HepG2 (cell line): ENCODE measurements around the gene SRP72. TPM values are rescaled to one million over a fixed set of nuclear protein-coding genes. Genes with fewer than 3 reads are reported as not detected.
A peak's percentile ranks its signal among the peaks of the same experiment; 100 is the strongest.

Experiments used
- BATF2 ChIP-seq: sonication (generic); formaldehyde crosslinking; IDR thresholded peaks from 2 replicates; pipeline ENCODE4 v1.8.0; 2022; ENCODE audit warnings: mild to moderate bottlenecking, missing genetic modification reagents, moderate library complexity
- CHCHD3 ChIP-seq: sonication (generic); formaldehyde crosslinking; IDR thresholded peaks from 2 replicates; pipeline ENCODE4 v1.8.0; 2022; ENCODE audit warnings: mild to moderate bottlenecking, missing genetic modification reagents, moderate library complexity
- KLF15 ChIP-seq: sonication (generic); formaldehyde crosslinking; IDR thresholded peaks from 2 replicates; pipeline ENCODE4 v1.8.1; 2023; ENCODE audit warnings: borderline replicate concordance, mild to moderate bottlenecking, inconsistent platforms, missing genetic modification reagents, mixed read lengths
- MAFK ChIP-seq, 2 experiments: IDR thresholded peaks in 1 of 2; conservative IDR thresholded peaks in 1 of 2; 2 replicates each; pipeline ENCODE4 v1.6.1; 2011; ENCODE audit warnings: improper control_type of control experiment in 2 of 2, low read length in 2 of 2
- POGK ChIP-seq: sonication (generic); formaldehyde crosslinking; conservative IDR thresholded peaks from 2 replicates; pipeline ENCODE4 v1.8.0; 2022; ENCODE audit warnings: mild to moderate bottlenecking, moderate library complexity, missing genetic modification reagents
- REXO4 ChIP-seq: sonication (generic); formaldehyde crosslinking; IDR thresholded peaks from 2 replicates; pipeline ENCODE4 v1.8.0; 2022; ENCODE audit warnings: missing genetic modification reagents, mild to moderate bottlenecking, borderline replicate concordance
- ZBTB8A ChIP-seq: sonication (generic); formaldehyde crosslinking; IDR thresholded peaks from 2 replicates; pipeline ENCODE4 v1.4.0; 2020; ENCODE audit warnings: mild to moderate bottlenecking, low read depth, missing genetic modification reagents, borderline replicate concordance
- ZNF629 ChIP-seq: sonication (generic); formaldehyde crosslinking; conservative IDR thresholded peaks from 2 replicates; pipeline ENCODE4 v1.5.0; 2020; ENCODE audit warnings: missing genetic modification reagents
- ZNF709 ChIP-seq: sonication (generic); formaldehyde crosslinking; IDR thresholded peaks from 2 replicates; pipeline ENCODE4 v1.5.0; 2020; ENCODE audit warnings: mild to moderate bottlenecking, missing genetic modification reagents
- ZNF720 ChIP-seq: sonication (generic); formaldehyde crosslinking; IDR thresholded peaks from 2 replicates; pipeline ENCODE4 v1.4.0; 2020; ENCODE audit warnings: missing genetic modification reagents
- polyA plus RNA-seq, 8 experiments: library from polyadenylated mRNA; depleted of rRNA in 3 of 8; stranded (reverse) in 7 of 8; unstranded in 1 of 8; fragments of >200 nt; fragmentation: Illumina TruSeq in 4 of 8; extraction: Trizol in 4 of 8; gene quantifications; 2 replicates each; pipeline versions ENCODE4 v1.2.1 to v1.2.3, GENCODE V29; 2011 to 2016; ENCODE audit warnings: low read depth in 4 of 8, missing spikeins in 1 of 8, mixed read lengths in 1 of 8; ENCODE audit not compliant: insufficient read depth in 1 of 8
- total RNA-seq, 5 experiments: library from RNA; depleted of rRNA; stranded (reverse); fragments of >200 nt; fragmentation: Illumina TruSeq; extraction: Trizol; gene quantifications; 2 replicates each; pipeline ENCODE4 v1.2.3, GENCODE V29; 2016; ENCODE audit warnings: low read depth in 1 of 5
- TF ChIP-seq, protein P1 (sequence below): sonication (generic); formaldehyde crosslinking; IDR thresholded peaks from 2 replicates; pipeline ENCODE4 v1.5.0; 2020; ENCODE audit warnings: mild to moderate bottlenecking, low read depth, missing genetic modification reagents, borderline replicate concordance
- TF ChIP-seq, protein P2 (sequence below): sonication (generic); formaldehyde crosslinking; IDR thresholded peaks from 2 replicates; pipeline ENCODE4 v1.4.0; 2020; ENCODE audit warnings: missing genetic modification reagents, borderline replicate concordance
- TF ChIP-seq, protein P3 (sequence below): sonication (generic); formaldehyde crosslinking; IDR thresholded peaks from 2 replicates; pipeline ENCODE4 v1.5.0; 2020; ENCODE audit warnings: missing genetic modification reagents
- TF ChIP-seq, protein P4 (sequence below): sonication (generic); formaldehyde crosslinking; IDR thresholded peaks from 2 replicates; pipeline ENCODE4 v1.9.0; 2021; ENCODE audit warnings: missing genetic modification reagents, borderline replicate concordance

SRP72 gene
- total and polyA plus RNA-seq, 2 of the 13 experiments (the other 11 are each of a cell fraction or from before 2014, with no cell fraction given) = 64.9 to 75.6 TPM

GRCh38 chr4:56435140-56435926 is 32.1 kb upstream of the SRP72 start, which contains the start of gene PPAT (continued):
- TF ChIP-seq POGK (peak; percentile 75; the same call in 1 of the 2 replicates), BATF2 (CRISPR knock-in tag) (no peak), REXO4 (peak; percentile 67; the same call in 1 of the 2 replicates), ZNF709 (CRISPR knock-in tag) (peak; percentile 82), MAFK (conservative IDR thresholded peaks at IDR 0.05 in 1 of 2, IDR thresholded peaks at IDR 0.05 in 1 of 2; ENCODE audit: low read length in 2 of 2) (no peak), CHCHD3 (peak; percentile 13; the same call in 1 of the 2 replicates), ZNF629 (CRISPR knock-in tag) (no peak), KLF15 (CRISPR knock-in tag) (no peak), ZNF720 (no peak), ZBTB8A (CRISPR knock-in tag) (peak; percentile 85; the same call in 1 of the 2 replicates)
- TF ChIP-seq, protein P1, sequence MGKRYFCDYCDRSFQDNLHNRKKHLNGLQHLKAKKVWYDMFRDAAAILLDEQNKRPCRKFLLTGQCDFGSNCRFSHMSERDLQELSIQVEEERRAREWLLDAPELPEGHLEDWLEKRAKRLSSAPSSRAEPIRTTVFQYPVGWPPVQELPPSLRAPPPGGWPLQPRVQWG = no peak
- TF ChIP-seq, protein P2, sequence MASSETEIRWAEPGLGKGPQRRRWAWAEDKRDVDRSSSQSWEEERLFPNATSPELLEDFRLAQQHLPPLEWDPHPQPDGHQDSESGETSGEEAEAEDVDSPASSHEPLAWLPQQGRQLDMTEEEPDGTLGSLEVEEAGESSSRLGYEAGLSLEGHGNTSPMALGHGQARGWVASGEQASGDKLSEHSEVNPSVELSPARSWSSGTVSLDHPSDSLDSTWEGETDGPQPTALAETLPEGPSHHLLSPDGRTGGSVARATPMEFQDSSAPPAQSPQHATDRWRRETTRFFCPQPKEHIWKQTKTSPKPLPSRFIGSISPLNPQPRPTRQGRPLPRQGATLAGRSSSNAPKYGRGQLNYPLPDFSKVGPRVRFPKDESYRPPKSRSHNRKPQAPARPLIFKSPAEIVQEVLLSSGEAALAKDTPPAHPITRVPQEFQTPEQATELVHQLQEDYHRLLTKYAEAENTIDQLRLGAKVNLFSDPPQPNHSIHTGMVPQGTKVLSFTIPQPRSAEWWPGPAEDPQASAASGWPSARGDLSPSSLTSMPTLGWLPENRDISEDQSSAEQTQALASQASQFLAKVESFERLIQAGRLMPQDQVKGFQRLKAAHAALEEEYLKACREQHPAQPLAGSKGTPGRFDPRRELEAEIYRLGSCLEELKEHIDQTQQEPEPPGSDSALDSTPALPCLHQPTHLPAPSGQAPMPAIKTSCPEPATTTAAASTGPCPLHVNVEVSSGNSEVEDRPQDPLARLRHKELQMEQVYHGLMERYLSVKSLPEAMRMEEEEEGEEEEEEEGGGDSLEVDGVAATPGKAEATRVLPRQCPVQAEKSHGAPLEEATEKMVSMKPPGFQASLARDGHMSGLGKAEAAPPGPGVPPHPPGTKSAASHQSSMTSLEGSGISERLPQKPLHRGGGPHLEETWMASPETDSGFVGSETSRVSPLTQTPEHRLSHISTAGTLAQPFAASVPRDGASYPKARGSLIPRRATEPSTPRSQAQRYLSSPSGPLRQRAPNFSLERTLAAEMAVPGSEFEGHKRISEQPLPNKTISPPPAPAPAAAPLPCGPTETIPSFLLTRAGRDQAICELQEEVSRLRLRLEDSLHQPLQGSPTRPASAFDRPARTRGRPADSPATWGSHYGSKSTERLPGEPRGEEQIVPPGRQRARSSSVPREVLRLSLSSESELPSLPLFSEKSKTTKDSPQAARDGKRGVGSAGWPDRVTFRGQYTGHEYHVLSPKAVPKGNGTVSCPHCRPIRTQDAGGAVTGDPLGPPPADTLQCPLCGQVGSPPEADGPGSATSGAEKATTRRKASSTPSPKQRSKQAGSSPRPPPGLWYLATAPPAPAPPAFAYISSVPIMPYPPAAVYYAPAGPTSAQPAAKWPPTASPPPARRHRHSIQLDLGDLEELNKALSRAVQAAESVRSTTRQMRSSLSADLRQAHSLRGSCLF (CRISPR knock-in tag) = no peak
- TF ChIP-seq, protein P3, sequence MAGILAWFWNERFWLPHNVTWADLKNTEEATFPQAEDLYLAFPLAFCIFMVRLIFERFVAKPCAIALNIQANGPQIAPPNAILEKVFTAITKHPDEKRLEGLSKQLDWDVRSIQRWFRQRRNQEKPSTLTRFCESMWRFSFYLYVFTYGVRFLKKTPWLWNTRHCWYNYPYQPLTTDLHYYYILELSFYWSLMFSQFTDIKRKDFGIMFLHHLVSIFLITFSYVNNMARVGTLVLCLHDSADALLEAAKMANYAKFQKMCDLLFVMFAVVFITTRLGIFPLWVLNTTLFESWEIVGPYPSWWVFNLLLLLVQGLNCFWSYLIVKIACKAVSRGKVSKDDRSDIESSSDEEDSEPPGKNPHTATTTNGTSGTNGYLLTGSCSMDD (CRISPR knock-in tag) = no peak
- TF ChIP-seq, protein P4, sequence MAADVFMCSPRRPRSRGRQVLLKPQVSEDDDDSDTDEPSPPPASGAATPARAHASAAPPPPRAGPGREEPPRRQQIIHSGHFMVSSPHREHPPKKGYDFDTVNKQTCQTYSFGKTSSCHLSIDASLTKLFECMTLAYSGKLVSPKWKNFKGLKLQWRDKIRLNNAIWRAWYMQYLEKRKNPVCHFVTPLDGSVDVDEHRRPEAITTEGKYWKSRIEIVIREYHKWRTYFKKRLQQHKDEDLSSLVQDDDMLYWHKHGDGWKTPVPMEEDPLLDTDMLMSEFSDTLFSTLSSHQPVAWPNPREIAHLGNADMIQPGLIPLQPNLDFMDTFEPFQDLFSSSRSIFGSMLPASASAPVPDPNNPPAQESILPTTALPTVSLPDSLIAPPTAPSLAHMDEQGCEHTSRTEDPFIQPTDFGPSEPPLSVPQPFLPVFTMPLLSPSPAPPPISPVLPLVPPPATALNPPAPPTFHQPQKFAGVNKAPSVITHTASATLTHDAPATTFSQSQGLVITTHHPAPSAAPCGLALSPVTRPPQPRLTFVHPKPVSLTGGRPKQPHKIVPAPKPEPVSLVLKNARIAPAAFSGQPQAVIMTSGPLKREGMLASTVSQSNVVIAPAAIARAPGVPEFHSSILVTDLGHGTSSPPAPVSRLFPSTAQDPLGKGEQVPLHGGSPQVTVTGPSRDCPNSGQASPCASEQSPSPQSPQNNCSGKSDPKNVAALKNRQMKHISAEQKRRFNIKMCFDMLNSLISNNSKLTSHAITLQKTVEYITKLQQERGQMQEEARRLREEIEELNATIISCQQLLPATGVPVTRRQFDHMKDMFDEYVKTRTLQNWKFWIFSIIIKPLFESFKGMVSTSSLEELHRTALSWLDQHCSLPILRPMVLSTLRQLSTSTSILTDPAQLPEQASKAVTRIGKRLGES (CRISPR knock-in tag) = no peak
